Ecto neural progenitor cell (in vitro differentiated cells): ENCODE data around the gene CATSPERD.

Experiments used
- DNase-seq: peaks from one replicate; pipeline ENCODE4 v3.0.0-alpha.2; 2018; ENCODE audit warnings: low spot score

Gene CATSPERD

DNA sequence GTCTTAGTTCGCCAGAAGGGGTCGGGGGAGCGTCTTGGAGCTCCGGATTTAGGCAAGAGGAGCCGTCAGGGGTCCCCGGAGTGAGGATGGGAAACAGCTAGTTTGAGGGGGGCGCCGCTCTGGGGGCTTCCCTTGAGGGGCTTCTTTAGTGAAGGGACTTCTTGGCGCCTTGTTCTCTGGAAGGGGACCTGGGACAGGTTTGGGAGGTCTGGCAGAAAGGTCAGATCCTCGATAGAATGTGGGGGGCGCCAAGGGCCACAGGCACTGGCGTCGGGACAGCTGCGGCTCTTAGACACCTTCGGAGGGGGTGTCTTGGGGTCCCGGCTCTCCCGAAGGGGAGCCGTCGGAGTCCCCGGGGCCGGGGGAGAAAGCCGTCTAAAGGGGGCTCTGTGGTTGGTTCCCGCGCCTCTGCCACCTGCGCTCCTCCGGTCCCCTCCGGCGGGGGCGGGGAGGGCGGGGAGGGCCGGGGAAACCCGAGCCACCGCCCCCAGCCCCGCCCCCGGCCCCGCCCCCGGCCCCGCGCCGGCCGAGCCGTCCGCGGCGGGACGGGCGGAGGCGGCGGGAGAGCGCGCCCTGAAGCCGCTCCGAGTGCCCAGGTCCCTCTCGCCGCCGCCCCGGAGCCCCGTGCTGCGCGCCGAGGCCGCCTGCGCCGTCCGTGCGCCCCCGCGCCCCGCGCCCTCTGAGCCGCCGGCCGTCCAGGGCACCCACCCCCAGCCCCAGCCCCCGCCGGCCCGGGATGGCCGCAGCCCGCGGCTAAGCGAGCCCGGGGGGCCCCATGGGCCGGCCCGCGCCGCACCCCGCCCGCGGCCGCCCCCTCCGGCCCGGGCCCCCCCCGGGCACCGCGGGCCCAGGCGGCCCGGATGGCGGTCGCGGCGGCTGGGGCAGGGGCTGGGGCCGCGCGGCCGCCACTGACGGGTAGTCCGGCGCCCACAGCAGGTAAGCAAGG lies 84.4 kb downstream of the CATSPERD start, which contains the start of gene NRTN:
Gene NRTN (plus strand): TSS at position 552 of the 946 bp plus-strand sequence. CDS start 19,099 bp downstream, outside the sequence.
- peak; percentile 82 for DNase-seq

- peak; percentile 93 for DNase-seq
These were observed 85.2 kb downstream of the CATSPERD start for GRCh38 chr19:5805462-5806132.

DNA sequence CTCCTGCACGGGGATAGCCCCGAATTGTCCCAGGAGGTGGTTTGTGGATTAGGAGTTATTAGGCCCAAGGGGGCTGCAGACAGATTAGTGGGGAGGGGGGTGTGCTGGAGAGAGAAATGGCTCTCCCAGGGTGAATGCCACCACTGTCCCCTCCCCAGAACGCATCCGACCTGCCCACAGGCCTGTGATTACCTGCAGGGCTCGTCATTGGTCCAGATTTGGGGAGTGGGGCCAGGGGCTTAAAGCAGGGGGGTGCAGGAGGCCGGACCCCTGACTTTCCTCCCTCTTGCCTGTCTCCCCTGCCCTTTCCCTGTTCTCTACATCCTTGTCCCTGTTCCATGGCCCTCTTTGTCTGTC lies 85.7 kb downstream of the CATSPERD start:
- no peak for DNase-seq

DNA sequence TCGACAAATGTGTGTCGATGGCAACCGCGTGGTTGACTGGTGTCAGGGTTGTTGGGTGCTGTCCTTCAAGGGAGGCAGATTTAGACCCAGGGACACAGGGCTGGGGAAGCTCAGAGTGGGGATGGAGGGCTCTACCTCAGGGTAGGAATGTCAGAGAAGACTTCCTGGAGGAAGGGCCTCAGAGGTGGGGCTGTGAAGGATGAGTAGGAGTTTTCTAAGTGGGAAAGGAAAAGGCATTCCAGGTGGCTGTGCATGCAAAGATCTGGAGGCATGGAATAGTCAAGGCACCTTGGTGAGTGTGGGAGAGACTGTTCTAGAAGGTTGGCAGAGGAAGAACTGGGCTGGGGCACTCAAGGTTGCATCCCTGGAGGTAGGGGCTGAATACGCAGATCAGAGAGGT lies 86.5 kb downstream of the CATSPERD start:
- no peak for DNase-seq

- no peak for DNase-seq
These were observed 87.8 kb downstream of the CATSPERD start for GRCh38 chr19:5808120-5808816.

DNA sequence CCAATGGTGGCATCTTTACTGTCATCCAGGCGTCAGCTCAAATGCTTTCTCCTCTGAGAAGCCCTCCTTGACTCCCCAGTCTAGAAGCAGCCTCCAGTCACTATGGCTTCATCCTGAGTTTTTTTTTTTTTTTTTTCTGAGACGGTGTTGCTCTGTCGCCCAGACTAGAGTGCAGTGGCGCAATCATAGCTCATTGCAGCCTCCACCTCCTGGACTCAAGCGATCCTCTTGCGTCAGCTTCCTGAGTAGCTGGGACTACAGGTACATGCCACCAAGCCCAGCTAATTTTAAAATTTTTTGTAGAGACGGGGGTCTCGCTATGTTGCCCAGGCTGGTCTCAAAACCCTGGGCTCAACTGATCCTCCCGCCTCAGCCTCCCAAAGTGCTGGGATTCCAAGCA lies 88.6 kb downstream of the CATSPERD start:
- DNase-seq = no peak

DNA sequence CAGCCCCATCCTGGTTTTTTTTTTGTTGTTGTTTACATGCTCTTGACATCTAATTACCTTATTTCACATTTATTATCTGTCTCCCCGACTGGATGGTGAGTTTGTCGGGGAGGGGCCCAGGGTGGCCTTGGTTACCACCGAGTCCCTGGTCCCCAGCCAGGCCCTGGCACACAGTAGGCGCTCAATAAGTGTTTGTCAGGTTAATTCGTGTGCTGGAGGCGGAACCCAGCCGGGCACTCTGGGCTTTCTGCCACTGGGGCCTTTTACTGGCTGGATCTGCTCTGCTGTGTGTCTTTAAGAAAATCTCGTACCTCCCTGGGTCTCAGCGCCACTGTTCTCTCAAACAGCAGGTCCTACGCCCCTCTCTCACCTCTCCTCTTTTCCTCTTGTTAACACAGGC lies 89.0 kb downstream of the CATSPERD start:
- DNase-seq = no peak

DNA sequence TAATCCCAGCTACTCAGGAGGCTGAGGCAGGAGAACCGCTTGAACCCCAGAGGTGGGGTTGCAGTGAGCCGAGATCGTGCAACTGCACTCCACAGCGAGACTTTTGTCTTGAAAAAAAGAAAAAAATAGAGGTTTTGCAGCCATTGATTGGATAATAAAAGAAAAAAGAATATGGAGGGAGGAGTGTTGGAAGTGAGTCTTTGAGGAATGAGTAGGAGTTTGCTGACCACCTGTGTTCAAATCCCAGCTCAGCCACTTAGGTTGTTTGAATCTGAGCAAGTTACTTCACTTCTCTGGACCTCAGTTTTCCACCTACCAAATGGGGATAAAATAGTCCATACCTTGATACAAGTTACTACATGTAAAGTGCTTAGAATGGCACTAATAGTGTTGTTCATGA lies 90.7 kb downstream of the CATSPERD start:
- no peak for DNase-seq

GRCh38 chr19:5814123-5814851 lies 93.8 kb downstream of the CATSPERD start:
- no peak for DNase-seq

DNA sequence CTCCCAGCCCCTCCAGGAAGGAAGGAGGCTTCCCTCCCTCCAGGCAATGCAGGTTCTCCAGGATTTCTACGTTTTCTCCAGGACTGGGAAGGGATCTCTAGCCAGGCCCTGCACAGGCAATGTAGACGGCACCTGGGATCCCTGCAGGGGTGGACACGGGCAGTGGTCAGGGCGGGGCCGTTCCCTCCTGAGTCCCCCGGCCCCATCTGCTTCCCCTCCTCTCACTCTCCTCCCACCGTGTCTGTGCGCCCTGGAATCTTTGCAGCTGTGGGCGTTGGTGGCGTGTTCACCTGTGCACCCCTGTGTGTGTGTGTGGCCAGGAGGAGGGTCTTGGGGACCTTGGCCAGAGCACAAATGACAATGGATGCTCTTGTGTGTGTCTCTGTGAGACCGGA lies 94.4 kb downstream of the CATSPERD start:
- no peak for DNase-seq

DNA sequence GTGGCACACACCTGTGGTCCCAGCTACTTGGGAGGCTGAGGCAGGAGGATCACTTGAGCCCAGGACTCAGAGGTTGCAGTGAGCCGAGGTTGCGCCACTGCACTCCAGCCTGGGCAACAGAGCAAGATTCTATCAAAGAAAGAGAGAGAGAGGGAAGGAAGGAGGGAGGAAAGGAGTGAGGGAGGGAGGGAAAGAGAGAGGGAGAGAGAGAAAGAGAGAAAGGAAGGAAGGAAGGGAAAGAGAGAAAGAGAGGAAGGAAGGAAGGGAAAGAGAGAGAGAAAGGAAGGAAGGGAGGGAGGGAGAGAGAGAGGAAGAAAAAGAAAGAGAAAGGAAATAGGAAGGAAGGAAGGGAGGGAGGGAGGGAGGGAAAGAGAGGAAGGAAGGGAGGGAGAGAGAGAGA lies 96.8 kb downstream of the CATSPERD start:
- no peak for DNase-seq

- DNase-seq = no peak
These were observed 98.2 kb downstream of the CATSPERD start for GRCh38 chr19:5818594-5818993.

DNA sequence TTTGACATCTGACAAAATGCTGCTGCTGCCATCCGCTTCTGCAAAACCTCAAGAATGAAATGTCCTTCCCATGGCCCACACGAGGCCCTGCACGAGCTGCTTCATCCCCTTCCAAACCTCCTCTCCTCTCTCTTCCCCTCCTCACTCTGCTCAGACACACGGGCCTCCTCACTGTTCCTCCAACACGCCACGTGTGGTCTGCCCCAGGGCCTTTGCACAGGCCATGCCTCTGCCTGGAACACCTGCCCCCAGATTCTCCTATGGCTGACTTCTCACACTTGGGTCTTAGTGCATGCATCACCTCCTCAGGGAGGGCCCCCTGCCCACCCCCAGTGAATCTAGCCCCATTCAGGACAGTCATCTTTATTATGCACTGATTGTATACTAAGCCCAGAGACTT lies 100.3 kb downstream of the CATSPERD start:
- DNase-seq = no peak

DNA sequence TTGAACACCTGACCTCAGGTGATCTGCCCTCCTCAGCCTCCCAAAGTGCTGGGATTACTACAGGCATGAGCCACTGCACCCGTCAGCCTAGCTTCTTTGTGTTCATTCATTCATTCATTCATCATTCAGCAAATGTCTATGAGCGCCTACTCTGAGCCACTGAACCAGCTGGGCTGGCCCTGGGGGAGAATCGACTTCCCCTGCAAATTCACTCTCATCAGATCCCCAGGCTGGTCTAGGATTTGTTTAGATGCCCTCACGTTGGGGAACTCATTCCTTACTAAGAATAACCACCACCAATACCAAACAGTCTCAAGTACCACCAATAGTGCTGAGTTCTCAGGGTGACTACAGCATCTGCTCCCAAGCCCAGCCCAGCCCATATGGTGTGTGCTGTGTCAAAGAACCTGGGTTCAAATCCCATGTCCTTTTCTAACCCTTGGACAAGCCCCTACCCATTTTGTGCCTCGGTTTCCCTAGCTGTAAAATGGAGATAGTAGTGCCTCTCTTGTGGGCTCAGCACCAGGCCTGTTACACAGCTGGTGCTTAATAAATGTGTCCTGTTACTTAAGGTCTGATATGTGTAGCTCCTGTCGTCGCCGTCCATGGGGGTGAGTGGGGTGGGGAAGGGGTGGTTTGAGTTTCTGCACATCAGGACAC lies 101.2 kb downstream of the CATSPERD start:
- DNase-seq = no peak

- no peak for DNase-seq
These were observed 101.9 kb downstream of the CATSPERD start for GRCh38 chr19:5822181-5822844.

DNA sequence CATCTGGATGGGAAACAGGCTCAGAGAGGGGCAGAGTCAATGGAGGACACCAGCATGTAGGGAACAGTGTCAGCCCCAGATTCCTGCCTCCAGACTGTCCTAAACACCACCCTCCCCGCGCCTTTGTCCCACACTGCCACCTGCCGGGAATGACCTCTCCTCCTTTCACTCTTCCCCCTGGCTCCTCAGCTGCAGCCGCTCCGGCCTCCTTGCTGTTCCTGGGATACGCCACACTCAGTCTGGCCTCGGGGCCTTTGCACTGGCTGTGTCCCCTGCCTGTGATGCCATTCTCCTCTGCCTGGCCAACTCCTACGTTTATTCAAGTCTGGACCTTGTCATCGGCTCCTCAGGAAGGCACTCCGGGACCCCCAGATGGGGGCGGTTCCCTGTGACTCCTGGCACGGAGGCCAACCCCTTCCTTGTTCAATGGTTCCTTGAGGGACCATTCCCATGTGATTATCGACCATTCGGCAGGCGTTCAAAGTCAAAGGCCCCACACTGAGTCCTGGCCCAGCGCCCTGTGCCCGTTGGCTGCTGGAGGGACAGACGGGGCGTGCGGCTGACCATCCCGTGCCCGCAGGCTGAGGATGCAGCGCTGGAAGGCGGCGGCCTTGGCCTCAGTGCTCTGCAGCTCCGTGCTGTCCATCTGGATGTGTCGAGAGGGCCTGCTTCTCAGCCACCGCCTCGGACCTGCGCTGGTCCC lies 103.3 kb downstream of the CATSPERD start:
- no peak for DNase-seq

GRCh38 chr19:5824751-5825150 lies 104.3 kb downstream of the CATSPERD start:
- no peak for DNase-seq

DNA sequence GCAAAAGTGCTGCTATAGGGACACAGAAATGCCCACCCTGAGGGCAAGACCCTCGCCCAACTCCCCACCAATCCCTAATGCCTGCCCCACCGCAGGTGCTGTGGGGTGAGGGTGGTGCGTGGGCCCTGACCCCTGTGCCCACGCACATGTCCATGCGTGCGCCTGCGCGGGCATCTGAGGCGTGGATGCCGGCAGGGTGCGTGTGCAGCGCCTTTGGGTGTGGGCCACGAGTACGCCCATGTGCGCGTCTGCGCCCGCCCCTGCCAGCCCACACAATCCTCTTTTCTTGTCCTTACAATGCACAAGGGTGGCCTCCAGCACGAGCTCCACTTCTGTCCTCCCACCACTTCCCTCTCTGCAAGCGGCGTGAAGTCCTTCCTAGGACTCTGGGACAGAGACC lies 104.7 kb downstream of the CATSPERD start:
- DNase-seq = no peak

DNA sequence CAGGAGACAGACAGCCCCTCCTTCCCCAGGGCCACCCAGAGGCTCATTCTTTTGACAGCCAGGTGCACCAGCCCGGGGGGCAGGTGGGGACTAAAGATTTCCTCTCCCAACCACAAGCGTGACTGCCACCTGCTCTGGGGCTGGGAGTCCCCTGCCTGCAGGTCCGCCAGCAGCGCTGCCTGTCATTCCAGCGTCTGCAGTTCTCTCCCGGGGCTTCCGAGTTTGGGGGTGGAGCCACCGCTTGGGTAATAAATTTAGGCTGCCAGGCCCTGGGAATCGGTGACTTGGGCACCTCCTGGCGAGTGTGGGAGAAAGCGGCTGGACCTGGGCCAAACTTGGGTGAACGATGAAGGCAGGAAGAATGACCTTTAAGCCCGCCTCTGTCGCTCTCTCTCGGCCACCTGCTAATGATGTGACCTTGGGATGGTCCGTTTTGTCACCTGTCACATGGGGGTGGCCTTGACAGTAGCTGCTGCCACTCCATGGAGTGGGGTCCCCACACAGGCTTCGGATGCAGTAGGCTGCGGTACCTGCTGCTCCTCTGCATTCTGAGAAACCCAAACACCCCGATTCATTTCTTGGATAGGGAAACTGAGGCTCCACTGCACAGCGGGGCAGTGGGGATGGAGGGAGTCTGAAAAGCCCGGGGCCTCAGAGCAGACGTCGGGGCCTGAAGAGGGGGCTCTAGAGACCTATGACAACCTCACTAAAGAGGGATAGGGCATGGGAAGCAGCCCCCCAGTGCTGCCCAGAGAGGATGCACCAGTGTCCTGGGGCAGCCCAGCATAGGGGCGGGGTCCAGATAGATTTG lies 106.3 kb downstream of the CATSPERD start:
- peak; percentile 75 for DNase-seq
